Tibial nerve (tissue), 4 donors: ENCODE results near the gene ATP6V1C2. TPM values are rescaled to one million over a fixed set of nuclear protein-coding genes. Genes with fewer than 3 reads are reported as not detected.

Source experiments
- DNase-seq, 2 donors: peaks; one replicate each; pipeline ENCODE4 v3.0.0-alpha.2; 2019; ENCODE audit warnings: low spot score in 2 of 2
- H3K27ac ChIP-seq, 4 donors: fragments of 200-600 bp; sonication (generic) in 3 of 4; one replicate each; pipeline ENCODE4 v1.5.1; 2017 to 2019; ENCODE audit warnings: mild to moderate bottlenecking in 1 of 4
- H3K27me3 ChIP-seq, 2 donors: fragments of 200-600 bp; sonication (generic) in 1 of 2; one replicate each; pipeline versions ENCODE4 v1.5.1 to v1.6.0; 2017 to 2019
- H3K36me3 ChIP-seq, 3 donors: fragments of 200-600 bp; sonication (generic); one replicate each; pipeline ENCODE4 v1.5.1; 2018 to 2019
- H3K4me1 ChIP-seq, 4 donors: fragments of 200-600 bp; sonication (generic) in 3 of 4; one replicate each; pipeline ENCODE4 v1.5.1; 2017 to 2019
- H3K4me3 ChIP-seq, 4 donors: fragments of 200-600 bp; sonication (generic) in 3 of 4; one replicate each; pipeline ENCODE4 v1.5.1; 2017 to 2019; ENCODE audit warnings: mild to moderate bottlenecking in 1 of 4, moderate library complexity in 1 of 4
- H3K9me3 ChIP-seq, 4 donors: fragments of 200-600 bp; sonication (generic) in 3 of 4; one replicate each; pipeline ENCODE4 v1.5.1; 2017 to 2019
- EP300 ChIP-seq, 2 donors: sonication (generic); formaldehyde crosslinking; IDR thresholded peaks; one replicate each; pipeline ENCODE4 v1.6.1; 2017; ENCODE audit warnings: antibody characterized with exemption in 2 of 2, mild to moderate bottlenecking in 1 of 2
- POLR2A ChIP-seq, 2 donors: fragments of 450-650 bp; IDR thresholded peaks; one replicate each; pipeline ENCODE4 v1.6.1; 2017; ENCODE audit warnings: antibody characterized with exemption in 2 of 2, mild to moderate bottlenecking in 2 of 2, moderate library complexity in 2 of 2
- WGBS, 2 donors: methylation state at CpG; one replicate each; pipeline ENCODE4 v1.1.5; 2018; 5-methylcytosine and 5-hydroxymethylcytosine counted together
- total RNA-seq, 4 donors: library from RNA; depleted of rRNA; stranded (reverse); fragments of >200 nt; gene quantifications; one replicate each; pipeline ENCODE4 v1.1.0, GENCODE V29; 2016
- TF ChIP-seq, protein P1 (sequence below), 5 experiments: fragments of 200-600 bp in 3 of 5; fragments of 450-650 bp in 2 of 5; sonication (generic) in 3 of 5; IDR thresholded peaks; one replicate each; pipeline ENCODE4 v1.5.1; 2016 to 2019; ENCODE audit warnings: antibody characterized with exemption in 5 of 5, mild to moderate bottlenecking in 3 of 5, moderate library complexity in 2 of 5

The ATP6V1C2 gene
- total RNA-seq, 4 donors from 2014 or later = 0.21 to 0.66 (median 0.30) TPM; not detected in 1

DNA sequence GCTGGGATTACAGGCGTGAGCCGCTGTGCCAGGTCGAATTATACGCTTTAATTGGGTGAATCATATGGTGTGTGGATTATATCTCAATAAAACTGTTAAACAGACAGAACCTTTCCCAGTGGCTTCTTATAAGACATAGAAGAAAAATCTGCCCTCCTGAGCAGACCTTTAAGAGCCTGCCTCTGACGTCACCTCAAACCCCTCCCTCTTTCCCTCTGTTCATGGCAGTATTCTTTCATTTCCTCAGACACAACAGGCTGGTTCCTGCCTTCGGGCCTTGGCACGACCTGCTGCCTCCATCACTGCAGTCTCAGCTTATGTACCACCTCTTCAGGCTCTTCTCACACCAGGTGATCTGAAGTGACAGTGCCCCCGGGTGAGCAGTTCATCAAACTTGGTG, 105.2 kb downstream of the ATP6V1C2 start:
- H3K4me1 ChIP-seq = peaks cover 0 to 3% (median 0%) of the 10 kb centered on the region in 4 donors

DNA sequence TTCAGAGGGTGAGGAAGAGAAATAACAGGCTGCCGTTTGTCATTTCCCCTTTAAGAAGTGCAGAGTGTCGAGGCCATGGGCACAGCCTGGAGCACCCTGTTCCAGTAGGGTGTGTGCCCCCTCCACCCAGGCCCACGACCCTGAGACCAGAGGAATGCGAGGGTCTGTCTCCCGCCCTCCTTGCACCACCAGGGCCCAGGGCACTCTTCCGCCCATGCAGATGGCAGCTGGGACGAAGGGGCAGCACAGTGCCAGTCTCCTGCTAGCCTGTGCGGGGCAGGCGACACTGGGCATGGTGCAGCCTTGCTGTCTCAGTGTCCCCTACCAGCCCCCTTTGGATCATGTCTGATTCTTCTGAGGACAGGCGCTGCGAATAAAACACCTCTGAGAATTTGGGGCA, 106.9 kb downstream of the ATP6V1C2 start:
- Histone ChIP-seq H3K9me3 (no peaks in the 10 kb centered on the region), H3K27ac (no peak overlapping the region), H3K4me3 (no peak overlapping the region), H3K27me3 (peaks cover 0 to 34% of the 10 kb centered on the region in 2 donors), H3K4me1 (peaks cover 0 to 12% (median 0%) of the 10 kb centered on the region in 4 donors), H3K36me3 (no peaks in the 10 kb centered on the region)
- 51 to 64% methylated on average over 10 to 11 of the region's 11 CpGs for WGBS, 2 donors
- DNase-seq = no peak
- TF ChIP-seq EP300 (IDR thresholded peaks at IDR 0.05) (no peak), POLR2A (IDR thresholded peaks at IDR 0.05) (no peak)
- TF ChIP-seq, protein P1, sequence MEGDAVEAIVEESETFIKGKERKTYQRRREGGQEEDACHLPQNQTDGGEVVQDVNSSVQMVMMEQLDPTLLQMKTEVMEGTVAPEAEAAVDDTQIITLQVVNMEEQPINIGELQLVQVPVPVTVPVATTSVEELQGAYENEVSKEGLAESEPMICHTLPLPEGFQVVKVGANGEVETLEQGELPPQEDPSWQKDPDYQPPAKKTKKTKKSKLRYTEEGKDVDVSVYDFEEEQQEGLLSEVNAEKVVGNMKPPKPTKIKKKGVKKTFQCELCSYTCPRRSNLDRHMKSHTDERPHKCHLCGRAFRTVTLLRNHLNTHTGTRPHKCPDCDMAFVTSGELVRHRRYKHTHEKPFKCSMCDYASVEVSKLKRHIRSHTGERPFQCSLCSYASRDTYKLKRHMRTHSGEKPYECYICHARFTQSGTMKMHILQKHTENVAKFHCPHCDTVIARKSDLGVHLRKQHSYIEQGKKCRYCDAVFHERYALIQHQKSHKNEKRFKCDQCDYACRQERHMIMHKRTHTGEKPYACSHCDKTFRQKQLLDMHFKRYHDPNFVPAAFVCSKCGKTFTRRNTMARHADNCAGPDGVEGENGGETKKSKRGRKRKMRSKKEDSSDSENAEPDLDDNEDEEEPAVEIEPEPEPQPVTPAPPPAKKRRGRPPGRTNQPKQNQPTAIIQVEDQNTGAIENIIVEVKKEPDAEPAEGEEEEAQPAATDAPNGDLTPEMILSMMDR (IDR thresholded peaks at IDR 0.05) = no peak

More for the DNA sequence above, 105.2 kb downstream of the ATP6V1C2 start:
- Histone ChIP-seq H3K9me3 (no peaks in the 10 kb centered on the region), H3K36me3 (no peaks in the 10 kb centered on the region), H3K4me3 (no peak overlapping the region), H3K27me3 (peaks cover 0 to 24% of the 10 kb centered on the region in 2 donors), H3K27ac (no peak overlapping the region)
- WGBS, 2 donors = 83 to 86% methylated on average over 8 of the region's 8 CpGs
- TF ChIP-seq EP300 (IDR thresholded peaks at IDR 0.05) (no peak), POLR2A (IDR thresholded peaks at IDR 0.05) (no peak)
- TF ChIP-seq, protein P1 (IDR thresholded peaks at IDR 0.05) = no peak
- DNase-seq = no peak

DNA sequence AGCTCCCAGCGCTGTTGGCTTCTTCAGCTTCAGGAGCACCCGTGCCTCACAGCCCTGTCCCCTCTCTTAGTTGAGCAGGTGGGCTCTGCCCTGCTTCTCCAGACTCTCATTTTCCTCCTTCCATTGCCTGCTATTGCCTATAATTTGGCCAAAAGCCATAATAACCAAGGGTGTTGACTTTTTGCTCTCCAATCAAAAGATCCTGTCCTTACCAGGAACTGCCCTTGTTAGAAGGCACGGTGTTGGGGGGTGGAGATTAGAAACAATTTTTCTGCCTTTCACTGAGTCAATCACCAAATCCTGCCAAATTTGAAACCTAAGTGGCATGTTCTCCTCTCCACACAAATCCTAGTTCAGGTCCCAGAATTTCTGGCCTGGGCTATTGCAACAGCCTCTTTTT, 107.9 kb downstream of the ATP6V1C2 start:
- Histone ChIP-seq H3K27me3 (peaks cover 0 to 37% of the 10 kb centered on the region in 2 donors), H3K36me3 (no peaks in the 10 kb centered on the region), H3K4me1 (peaks cover 0 to 12% (median 0%) of the 10 kb centered on the region in 4 donors), H3K9me3 (no peaks in the 10 kb centered on the region), H3K4me3 (no peak overlapping the region), H3K27ac (no peak overlapping the region)
- TF ChIP-seq, protein P1 (IDR thresholded peaks at IDR 0.05) = no peak
- TF ChIP-seq EP300 (IDR thresholded peaks at IDR 0.05) (no peak), POLR2A (IDR thresholded peaks at IDR 0.05) (no peak)
- 76 to 81% methylated on average over 3 of the region's 3 CpGs for WGBS, 2 donors
- no peak for DNase-seq

DNA sequence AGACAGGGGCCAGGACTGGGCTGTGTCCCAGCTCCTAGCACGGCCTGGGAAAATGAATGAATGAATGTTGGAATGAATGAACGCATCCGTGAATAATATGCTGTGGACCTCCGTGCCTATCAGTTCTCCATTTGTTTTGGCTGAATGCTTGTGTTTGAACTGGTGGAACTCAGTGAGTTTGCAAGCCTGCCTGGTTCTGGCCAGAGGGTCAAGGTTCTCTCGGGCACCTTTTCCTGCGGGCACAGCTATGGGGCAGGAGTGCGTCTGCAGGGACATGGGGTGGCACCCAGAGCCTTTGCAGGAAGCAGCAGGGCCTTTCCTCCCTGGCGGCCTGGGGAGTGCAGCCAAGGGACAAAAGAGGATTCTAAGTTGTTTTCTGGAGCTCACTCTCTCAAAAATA, 108.8 kb downstream of the ATP6V1C2 start:
- Histone ChIP-seq H3K36me3 (no peaks in the 10 kb centered on the region), H3K4me1 (peaks cover 0 to 12% (median 0%) of the 10 kb centered on the region in 4 donors), H3K27me3 (peaks cover 0 to 41% of the 10 kb centered on the region in 2 donors), H3K27ac (no peak overlapping the region), H3K4me3 (no peak overlapping the region), H3K9me3 (no peaks in the 10 kb centered on the region)
- WGBS, 2 donors = 81 to 87% methylated on average over 8 of the region's 8 CpGs
- TF ChIP-seq POLR2A (IDR thresholded peaks at IDR 0.05) (no peak), EP300 (IDR thresholded peaks at IDR 0.05) (no peak)
- TF ChIP-seq, protein P1 (IDR thresholded peaks at IDR 0.05) = no peak
- no peak for DNase-seq

DNA sequence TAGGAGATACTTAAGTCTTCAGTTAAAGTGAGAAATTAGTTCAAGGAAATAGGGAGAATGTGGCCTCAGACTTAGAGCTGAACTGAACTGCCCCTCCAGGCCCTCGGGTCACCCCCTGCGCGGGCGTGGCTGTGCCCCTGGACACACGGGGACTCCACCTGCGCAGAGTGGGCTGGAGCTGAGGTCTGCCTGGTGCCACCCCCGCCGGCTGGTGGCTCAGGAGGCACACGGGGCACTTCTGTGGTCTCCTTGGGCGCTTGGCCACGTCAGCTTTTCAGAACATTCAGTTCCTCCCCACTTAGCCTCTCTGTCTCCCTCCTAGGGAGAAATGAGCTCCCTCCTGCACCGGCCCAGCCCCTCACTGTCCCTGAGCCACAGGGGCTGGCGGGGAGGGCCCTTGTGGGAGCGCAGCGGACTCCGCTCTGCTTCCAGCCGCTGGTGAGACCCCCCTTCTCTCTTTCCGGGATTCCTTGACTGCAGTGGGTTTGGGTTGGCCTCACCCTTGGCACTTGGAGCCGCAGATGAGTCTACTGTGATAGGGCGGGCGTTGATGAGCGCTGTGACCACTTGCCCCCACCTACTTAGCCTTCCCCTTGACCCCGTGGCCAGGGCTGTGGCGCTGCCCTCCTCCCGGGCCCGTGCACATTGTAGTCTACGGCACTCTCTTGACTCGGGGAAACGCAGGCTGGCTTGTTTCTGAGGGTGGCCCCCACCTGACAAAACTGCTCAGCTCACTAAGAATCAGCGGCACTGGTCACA, 109.4 kb downstream of the ATP6V1C2 start:
- peaks cover 0 to 44% of the 10 kb centered on the region in 2 donors for H3K27me3 ChIP-seq
- WGBS, 2 donors = 65 to 67% methylated on average over 30 of the region's 30 CpGs

More for the DNA sequence above, 109.4 kb downstream of the ATP6V1C2 start:
- no peaks in the 10 kb centered on the region for H3K36me3 ChIP-seq
- no peak for DNase-seq
- H3K9me3 ChIP-seq = no peaks in the 10 kb centered on the region
- peaks cover 0 to 12% (median 0%) of the 10 kb centered on the region in 4 donors for H3K4me1 ChIP-seq
- TF ChIP-seq POLR2A (IDR thresholded peaks at IDR 0.05) (no peak), EP300 (IDR thresholded peaks at IDR 0.05) (no peak)
- TF ChIP-seq, protein P1 (IDR thresholded peaks at IDR 0.05) = no peak
- no peak overlapping the region for H3K27ac ChIP-seq
- H3K4me3 ChIP-seq = no peak overlapping the region
